HepG2 (cell line): ENCODE results near the gene CEP19.

ENCODE experiments used
- ELF1 ChIP-seq: sonication (generic); formaldehyde crosslinking; IDR thresholded peaks from 2 replicates; pipeline ENCODE4 v1.4.0; 2020; ENCODE audit warnings: missing genetic modification reagents
- ESRRA ChIP-seq: sonication (generic); formaldehyde crosslinking; IDR thresholded peaks from 2 replicates; pipeline ENCODE4 v1.5.1; 2020; ENCODE audit warnings: mild to moderate bottlenecking, low read depth, missing genetic modification reagents
- FOXK2 ChIP-seq: fragments of 450-650 bp; IDR thresholded peaks from 2 replicates; pipeline ENCODE4 v1.6.1; 2016
- JUN ChIP-seq: sonication (generic); formaldehyde crosslinking; IDR thresholded peaks from 2 replicates; pipeline ENCODE4 v1.4.0; 2020; ENCODE audit warnings: mild to moderate bottlenecking, missing genetic modification reagents
- KLF9 ChIP-seq: IDR thresholded peaks from 2 replicates; pipeline ENCODE4 v1.6.1; 2016; ENCODE audit warnings: low read depth
- TAF15 ChIP-seq: fragments of 200-400 bp; formaldehyde crosslinking; IDR thresholded peaks from one replicate; pipeline ENCODE4 v1.6.1; 2018; ENCODE audit warnings: mild to moderate bottlenecking, low read depth, low read length; ENCODE audit not compliant: poor library complexity, severe bottlenecking
- ZNF652 ChIP-seq: IDR thresholded peaks from 2 replicates; pipeline ENCODE4 v1.6.1; 2016; ENCODE audit warnings: low read depth, borderline replicate concordance
- TF ChIP-seq, protein P1 (sequence below): sonication (generic); formaldehyde crosslinking; IDR thresholded peaks from 2 replicates; pipeline ENCODE4 v1.5.0; 2020; ENCODE audit warnings: mild to moderate bottlenecking, missing genetic modification reagents, moderate library complexity

DNA sequence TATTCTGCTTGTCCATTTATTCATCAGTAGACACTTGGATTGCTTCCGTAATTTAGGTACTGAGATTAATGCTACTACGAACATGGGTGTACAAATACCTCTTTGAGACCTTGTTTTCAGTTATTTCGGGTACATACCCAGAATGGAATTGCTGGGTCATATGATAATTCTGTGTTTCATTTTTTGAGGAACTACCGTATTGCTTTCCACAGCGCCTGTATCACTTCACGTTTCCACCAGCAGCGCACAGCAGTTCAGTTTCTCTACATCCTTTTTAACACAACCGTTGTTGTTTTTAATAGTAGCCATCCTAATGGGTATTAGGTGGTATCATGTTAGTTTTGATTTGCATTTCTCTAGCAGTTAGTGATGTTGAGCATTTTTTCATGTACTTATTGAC is 37.1 kb upstream of the CEP19 start:
- TF ChIP-seq, protein P1, sequence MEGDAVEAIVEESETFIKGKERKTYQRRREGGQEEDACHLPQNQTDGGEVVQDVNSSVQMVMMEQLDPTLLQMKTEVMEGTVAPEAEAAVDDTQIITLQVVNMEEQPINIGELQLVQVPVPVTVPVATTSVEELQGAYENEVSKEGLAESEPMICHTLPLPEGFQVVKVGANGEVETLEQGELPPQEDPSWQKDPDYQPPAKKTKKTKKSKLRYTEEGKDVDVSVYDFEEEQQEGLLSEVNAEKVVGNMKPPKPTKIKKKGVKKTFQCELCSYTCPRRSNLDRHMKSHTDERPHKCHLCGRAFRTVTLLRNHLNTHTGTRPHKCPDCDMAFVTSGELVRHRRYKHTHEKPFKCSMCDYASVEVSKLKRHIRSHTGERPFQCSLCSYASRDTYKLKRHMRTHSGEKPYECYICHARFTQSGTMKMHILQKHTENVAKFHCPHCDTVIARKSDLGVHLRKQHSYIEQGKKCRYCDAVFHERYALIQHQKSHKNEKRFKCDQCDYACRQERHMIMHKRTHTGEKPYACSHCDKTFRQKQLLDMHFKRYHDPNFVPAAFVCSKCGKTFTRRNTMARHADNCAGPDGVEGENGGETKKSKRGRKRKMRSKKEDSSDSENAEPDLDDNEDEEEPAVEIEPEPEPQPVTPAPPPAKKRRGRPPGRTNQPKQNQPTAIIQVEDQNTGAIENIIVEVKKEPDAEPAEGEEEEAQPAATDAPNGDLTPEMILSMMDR (CRISPR knock-in tag): no peak
- TF ChIP-seq ESRRA (CRISPR knock-in tag): no peak
- no peak for TF ChIP-seq JUN (CRISPR knock-in tag)
- TF ChIP-seq ELF1 (CRISPR knock-in tag): no peak
- no peak for TF ChIP-seq TAF15
- TF ChIP-seq ZNF652 (CRISPR knock-in tag): no peak
- no peak for TF ChIP-seq KLF9 (CRISPR knock-in tag)
- TF ChIP-seq FOXK2: no peak
